ENCODE data around the gene PPFIBP2. TPM values are rescaled to one million over a fixed set of nuclear protein-coding genes. Genes with fewer than 3 reads are reported as not detected.

PPFIBP2 gene
- total RNA-seq, 1 experiment from 2014 or later = 21.5 TPM

DNA sequence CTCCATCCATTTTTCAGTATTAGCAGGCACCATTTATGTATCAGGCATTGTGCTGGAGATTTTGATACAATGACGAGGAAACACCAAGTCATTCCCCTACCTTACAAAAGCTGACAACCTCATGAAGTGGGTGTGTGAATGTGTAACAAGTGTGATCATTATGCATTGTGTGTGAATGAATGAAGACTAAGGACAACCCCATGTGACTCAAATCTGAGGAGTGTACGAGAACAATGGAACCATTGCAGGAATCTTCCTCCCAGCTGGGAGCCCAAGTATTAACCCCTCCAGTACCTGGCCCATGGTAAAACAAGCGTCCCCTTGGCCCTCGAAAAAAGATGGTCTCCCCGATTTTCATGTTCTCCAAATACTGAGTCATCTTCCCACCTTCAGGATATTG lies 155.1 kb downstream of the PPFIBP2 start:
- Histone ChIP-seq H3K27me3 (ENCODE audit: control insufficient read depth, insufficient read depth, low read length) (no peaks in the 10 kb centered on the region), H3K36me3 (ENCODE audit: control insufficient read depth, insufficient read depth, low read length) (no peaks in the 10 kb centered on the region), H3K4me3 (ENCODE audit: low read depth in 2 of 2, low read length in 2 of 2) (no peak overlapping the region), H3K4me1 (ENCODE audit: control insufficient read depth, insufficient read depth, low read length) (no peaks in the 10 kb centered on the region), H3K27ac (ENCODE audit: low read length) (no peak overlapping the region), H3K9me3 (ENCODE audit: control insufficient read depth, insufficient read depth, low read depth, low read length) (no peaks in the 10 kb centered on the region)
- DNase-seq (ENCODE audit: low read depth, low spot score) (no peak), ATAC-seq (no peak)
- CTCF ChIA-PET = no interaction called here
- BruUV-seq (replicated peaks) = no TSS peak
- in situ Hi-C loops (cut with HindIII; ENCODE audit: low pct_unique_long_range_greater_than_20kb, low sequenced_read_pairs) (no loop called here), intact Hi-C loops (cut with micrococcal nuclease; ENCODE audit: unreplicated experiment) (no loop called here)
- no peak for TF ChIP-seq POLR2AphosphoS5 (IDR thresholded peaks at IDR 0.05; ENCODE audit: low read depth, low read length)
- TF ChIP-seq, protein P1, sequence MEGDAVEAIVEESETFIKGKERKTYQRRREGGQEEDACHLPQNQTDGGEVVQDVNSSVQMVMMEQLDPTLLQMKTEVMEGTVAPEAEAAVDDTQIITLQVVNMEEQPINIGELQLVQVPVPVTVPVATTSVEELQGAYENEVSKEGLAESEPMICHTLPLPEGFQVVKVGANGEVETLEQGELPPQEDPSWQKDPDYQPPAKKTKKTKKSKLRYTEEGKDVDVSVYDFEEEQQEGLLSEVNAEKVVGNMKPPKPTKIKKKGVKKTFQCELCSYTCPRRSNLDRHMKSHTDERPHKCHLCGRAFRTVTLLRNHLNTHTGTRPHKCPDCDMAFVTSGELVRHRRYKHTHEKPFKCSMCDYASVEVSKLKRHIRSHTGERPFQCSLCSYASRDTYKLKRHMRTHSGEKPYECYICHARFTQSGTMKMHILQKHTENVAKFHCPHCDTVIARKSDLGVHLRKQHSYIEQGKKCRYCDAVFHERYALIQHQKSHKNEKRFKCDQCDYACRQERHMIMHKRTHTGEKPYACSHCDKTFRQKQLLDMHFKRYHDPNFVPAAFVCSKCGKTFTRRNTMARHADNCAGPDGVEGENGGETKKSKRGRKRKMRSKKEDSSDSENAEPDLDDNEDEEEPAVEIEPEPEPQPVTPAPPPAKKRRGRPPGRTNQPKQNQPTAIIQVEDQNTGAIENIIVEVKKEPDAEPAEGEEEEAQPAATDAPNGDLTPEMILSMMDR (IDR thresholded peaks at IDR 0.05) = no peak
- TF ChIP-seq, protein P2, sequence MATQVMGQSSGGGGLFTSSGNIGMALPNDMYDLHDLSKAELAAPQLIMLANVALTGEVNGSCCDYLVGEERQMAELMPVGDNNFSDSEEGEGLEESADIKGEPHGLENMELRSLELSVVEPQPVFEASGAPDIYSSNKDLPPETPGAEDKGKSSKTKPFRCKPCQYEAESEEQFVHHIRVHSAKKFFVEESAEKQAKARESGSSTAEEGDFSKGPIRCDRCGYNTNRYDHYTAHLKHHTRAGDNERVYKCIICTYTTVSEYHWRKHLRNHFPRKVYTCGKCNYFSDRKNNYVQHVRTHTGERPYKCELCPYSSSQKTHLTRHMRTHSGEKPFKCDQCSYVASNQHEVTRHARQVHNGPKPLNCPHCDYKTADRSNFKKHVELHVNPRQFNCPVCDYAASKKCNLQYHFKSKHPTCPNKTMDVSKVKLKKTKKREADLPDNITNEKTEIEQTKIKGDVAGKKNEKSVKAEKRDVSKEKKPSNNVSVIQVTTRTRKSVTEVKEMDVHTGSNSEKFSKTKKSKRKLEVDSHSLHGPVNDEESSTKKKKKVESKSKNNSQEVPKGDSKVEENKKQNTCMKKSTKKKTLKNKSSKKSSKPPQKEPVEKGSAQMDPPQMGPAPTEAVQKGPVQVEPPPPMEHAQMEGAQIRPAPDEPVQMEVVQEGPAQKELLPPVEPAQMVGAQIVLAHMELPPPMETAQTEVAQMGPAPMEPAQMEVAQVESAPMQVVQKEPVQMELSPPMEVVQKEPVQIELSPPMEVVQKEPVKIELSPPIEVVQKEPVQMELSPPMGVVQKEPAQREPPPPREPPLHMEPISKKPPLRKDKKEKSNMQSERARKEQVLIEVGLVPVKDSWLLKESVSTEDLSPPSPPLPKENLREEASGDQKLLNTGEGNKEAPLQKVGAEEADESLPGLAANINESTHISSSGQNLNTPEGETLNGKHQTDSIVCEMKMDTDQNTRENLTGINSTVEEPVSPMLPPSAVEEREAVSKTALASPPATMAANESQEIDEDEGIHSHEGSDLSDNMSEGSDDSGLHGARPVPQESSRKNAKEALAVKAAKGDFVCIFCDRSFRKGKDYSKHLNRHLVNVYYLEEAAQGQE (IDR thresholded peaks at IDR 0.05; ENCODE audit: insufficient read depth in 1 of 2, low read depth in 2 of 2, low read length in 1 of 2) = no peak
- TF ChIP-seq SIN3A (IDR thresholded peaks at IDR 0.05; ENCODE audit: borderline replicate concordance, insufficient read depth, low read depth, low read length) = no peak
- no peak for TF ChIP-seq TCF7L2 (IDR thresholded peaks at IDR 0.05; ENCODE audit: low read depth, low read length)
- POLR2A ChIA-PET = no interaction called here

GRCh38 chr11:7670641-7671040 lies 156.8 kb downstream of the PPFIBP2 start:
- no peaks in the 10 kb centered on the region for H3K36me3 ChIP-seq (ENCODE audit: control insufficient read depth, insufficient read depth, low read length)
- TF ChIP-seq, protein P2 (IDR thresholded peaks at IDR 0.05; ENCODE audit: insufficient read depth in 1 of 2, low read depth in 2 of 2, low read length in 1 of 2) = no peak
- no peak for TF ChIP-seq POLR2AphosphoS5 (IDR thresholded peaks at IDR 0.05; ENCODE audit: low read depth, low read length)
- TF ChIP-seq TCF7L2 (IDR thresholded peaks at IDR 0.05; ENCODE audit: low read depth, low read length) = no peak
- TF ChIP-seq, protein P1 (IDR thresholded peaks at IDR 0.05) = no peak
- TF ChIP-seq SIN3A (IDR thresholded peaks at IDR 0.05; ENCODE audit: borderline replicate concordance, insufficient read depth, low read depth, low read length) = no peak
- DNase-seq (ENCODE audit: low read depth, low spot score) = no peak
- CTCF ChIA-PET = no interaction called here
- peaks cover 3% of the 10 kb centered on the region; the same call in 1 of the 2 replicates for H3K27me3 ChIP-seq (ENCODE audit: control insufficient read depth, insufficient read depth, low read length)
- ATAC-seq = no peak
- no peak overlapping the region for H3K4me3 ChIP-seq (ENCODE audit: low read depth in 2 of 2, low read length in 2 of 2)
- intact Hi-C loops (cut with micrococcal nuclease; ENCODE audit: unreplicated experiment) = no loop called here
- no TSS peak for BruUV-seq (replicated peaks)
- H3K9me3 ChIP-seq (ENCODE audit: control insufficient read depth, insufficient read depth, low read depth, low read length) = no peaks in the 10 kb centered on the region
- no peak overlapping the region for H3K27ac ChIP-seq (ENCODE audit: low read length)
- in situ Hi-C loops (cut with HindIII; ENCODE audit: low pct_unique_long_range_greater_than_20kb, low sequenced_read_pairs) = no loop called here
- H3K4me1 ChIP-seq (ENCODE audit: control insufficient read depth, insufficient read depth, low read length) = peaks cover 3% of the 10 kb centered on the region; the same call in 1 of the 2 replicates
- POLR2A ChIA-PET = no interaction called here
